GM23338 (cell line): ENCODE results near the gene RIOX2. TPM values are rescaled to one million over a fixed set of nuclear protein-coding genes. Genes with fewer than 3 reads are reported as not detected.

ENCODE experiments used
- ATAC-seq: fragments of 200-7000 bp; cut with Tn5 transposase; 3 replicates; pipeline ENCODE4 v1.9.1; 2020
- DNase-seq: peaks from one replicate; pipeline ENCODE4 v3.0.0-alpha.2; 2015; ENCODE audit warnings: low spot score
- H2AFZ ChIP-seq: fragments of 200-600 bp; sonication (generic); 2 replicates; pipeline ENCODE4 v1.8.0; 2016; ENCODE audit warnings: antibody characterized with exemption, mild to moderate bottlenecking, moderate library complexity
- H3F3A ChIP-seq: fragments of 200-600 bp; sonication (generic); replicated peaks from 2 replicates; pipeline ENCODE4 v1.8.0; 2017; ENCODE audit warnings: antibody characterized with exemption, mixed run types, low read depth
- H3K27ac ChIP-seq: fragments of 200-600 bp; sonication (generic); 2 replicates; pipeline ENCODE4 v1.6.1; 2016; ENCODE audit warnings: low read depth
- H3K27me3 ChIP-seq: fragments of 200-600 bp; sonication (generic); 2 replicates; pipeline ENCODE4 v1.8.0; 2016; ENCODE audit warnings: mild to moderate bottlenecking, mixed run types, moderate library complexity; ENCODE audit not compliant: insufficient read depth
- H3K36me3 ChIP-seq: fragments of 200-600 bp; sonication (generic); 2 replicates; pipeline ENCODE4 v1.8.0; 2016; ENCODE audit warnings: mild to moderate bottlenecking; ENCODE audit not compliant: insufficient read depth
- H3K4me1 ChIP-seq: fragments of 200-600 bp; sonication (generic); 2 replicates; pipeline ENCODE4 v1.8.0; 2016; ENCODE audit warnings: mild to moderate bottlenecking, moderate library complexity; ENCODE audit not compliant: insufficient read depth
- H3K4me2 ChIP-seq: fragments of 200-600 bp; sonication (generic); 2 replicates; pipeline ENCODE4 v1.7.1; 2017; ENCODE audit warnings: mixed run types
- H3K4me3 ChIP-seq: fragments of 200-600 bp; sonication (generic); 2 replicates; pipeline ENCODE4 v1.6.1; 2016; ENCODE audit warnings: mixed run types
- H3K79me2 ChIP-seq: fragments of 200-600 bp; sonication (generic); replicated peaks from 2 replicates; pipeline ENCODE4 v1.8.0; 2017; ENCODE audit warnings: mild to moderate bottlenecking; ENCODE audit not compliant: insufficient read depth
- H3K9me2 ChIP-seq: fragments of 200-600 bp; sonication (generic); 2 replicates; pipeline ENCODE4 v1.8.0; 2017; ENCODE audit not compliant: insufficient read depth
- H4K20me1 ChIP-seq: fragments of 200-600 bp; sonication (generic); replicated peaks from 2 replicates; pipeline ENCODE4 v1.8.0; 2017; ENCODE audit warnings: mild to moderate bottlenecking; ENCODE audit not compliant: insufficient read depth
- H3K27ac Mint-ChIP-seq: 2 replicates; pipeline ENCODE4 v1.8.0; 2020; ENCODE audit warnings: inconsistent platforms, mild to moderate bottlenecking, moderate library complexity, mixed read lengths
- H3K27me3 Mint-ChIP-seq: 3 replicates; pipeline ENCODE4 v1.8.0; 2022; ENCODE audit warnings: low read depth, mild to moderate bottlenecking, moderate library complexity, mixed read lengths, inconsistent platforms; ENCODE audit not compliant: insufficient read depth, poor library complexity
- H3K36me3 Mint-ChIP-seq: 3 replicates; pipeline ENCODE4 v1.8.0; 2021; ENCODE audit warnings: low read depth, mild to moderate bottlenecking, inconsistent platforms, moderate library complexity, mixed read lengths
- H3K4me1 Mint-ChIP-seq: 3 replicates; pipeline ENCODE4 v1.8.0; 2020; ENCODE audit warnings: mild to moderate bottlenecking, inconsistent platforms, mixed read lengths
- H3K4me3 Mint-ChIP-seq: 3 replicates; pipeline ENCODE4 v1.8.0; 2021; ENCODE audit warnings: moderate library complexity, mild to moderate bottlenecking, inconsistent platforms, mixed read lengths
- H3K9me3 Mint-ChIP-seq: 3 replicates; pipeline ENCODE4 v1.8.0; 2020; ENCODE audit warnings: moderate library complexity, mild to moderate bottlenecking, inconsistent platforms, mixed read lengths
- CREB1 ChIP-seq: fragments of 250-450 bp; sonication (Bioruptor Pico); IDR thresholded peaks from 2 replicates; pipeline ENCODE4 v1.5.0; 2020; ENCODE audit warnings: low read depth, mild to moderate bottlenecking, moderate library complexity
- EZH2 ChIP-seq: fragments of 200-600 bp; sonication (generic); IDR thresholded peaks from one replicate; pipeline ENCODE4 v1.8.0; 2017; ENCODE audit warnings: antibody characterized with exemption, mild to moderate bottlenecking, low read depth; ENCODE audit not compliant: unreplicated experiment
- EZH2phosphoT487 ChIP-seq: fragments of 200-600 bp; sonication (generic); IDR thresholded peaks from one replicate; pipeline ENCODE4 v1.8.1; 2018; ENCODE audit warnings: antibody characterized with exemption; ENCODE audit not compliant: unreplicated experiment
- ZNF114 ChIP-seq: fragments of 250-450 bp; sonication (Bioruptor Pico); IDR thresholded peaks from 2 replicates; pipeline ENCODE4 v1.5.0; 2020; ENCODE audit warnings: mild to moderate bottlenecking, moderate library complexity
- ZNF331 ChIP-seq: fragments of 250-450 bp; sonication (Bioruptor Pico); IDR thresholded peaks from 2 replicates; pipeline ENCODE4 v1.5.0; 2020; ENCODE audit warnings: low read depth, mild to moderate bottlenecking, moderate library complexity
- ZNF462 ChIP-seq: fragments of 250-450 bp; sonication (Bioruptor Pico); IDR thresholded peaks from 2 replicates; pipeline ENCODE4 v1.5.0; 2020; ENCODE audit warnings: mild to moderate bottlenecking, moderate library complexity
- polyA plus RNA-seq: library from polyadenylated mRNA; unstranded; fragments of >200 nt; fragmentation: Nextera tagmentation; extraction: Ambion mirVana; gene quantifications from 2 replicates; pipeline ENCODE4 v1.2.1, GENCODE V29; 2016
- total RNA-seq: library from RNA; depleted of rRNA; stranded (reverse); fragments of >200 nt; shearing (Covaris generic); gene quantifications from 2 replicates; pipeline ENCODE4 v1.2.3, GENCODE V29; 2014
- TF ChIP-seq, protein P1 (sequence below): IDR thresholded peaks from 2 replicates; pipeline ENCODE4 v1.6.1; 2016; ENCODE audit warnings: antibody characterized with exemption
- TF ChIP-seq, protein P2 (sequence below), 2 experiments: fragments of 200-600 bp in 1 of 2; sonication (generic) in 1 of 2; conservative IDR thresholded peaks; 2 replicates each; pipeline versions ENCODE4 v1.5.1 to v1.6.1; 2016 to 2017; ENCODE audit warnings: antibody characterized with exemption in 2 of 2, low read depth in 2 of 2, mild to moderate bottlenecking in 2 of 2, moderate library complexity in 1 of 2

Gene RIOX2
- total and polyA plus RNA-seq, 2 experiments from 2014 or later = 9.0 to 10.7 TPM

GRCh38 chr3:97917813-97918536 is 54.3 kb downstream of the RIOX2 start:
- H4K20me1 ChIP-seq = no peaks in the 10 kb centered on the region
- no peak overlapping the region for H3K4me3 ChIP-seq
- Mint-ChIP-seq H3K4me1 (no peaks in the 10 kb centered on the region), H3K9me3 (no peaks in the 10 kb centered on the region; the same call in 1 of the 3 replicates), H3K27me3 (no peaks in the 10 kb centered on the region), H3K36me3 (peaks cover 6% of the 10 kb centered on the region; the same call in 2 of the 3 replicates), H3K27ac (no peak overlapping the region), H3K4me3 (no peak overlapping the region)
- ATAC-seq (no peak), DNase-seq (no peak)
- no peaks in the 10 kb centered on the region for H3F3A ChIP-seq
- no peaks in the 10 kb centered on the region for H3K36me3 ChIP-seq
- TF ChIP-seq, protein P1, sequence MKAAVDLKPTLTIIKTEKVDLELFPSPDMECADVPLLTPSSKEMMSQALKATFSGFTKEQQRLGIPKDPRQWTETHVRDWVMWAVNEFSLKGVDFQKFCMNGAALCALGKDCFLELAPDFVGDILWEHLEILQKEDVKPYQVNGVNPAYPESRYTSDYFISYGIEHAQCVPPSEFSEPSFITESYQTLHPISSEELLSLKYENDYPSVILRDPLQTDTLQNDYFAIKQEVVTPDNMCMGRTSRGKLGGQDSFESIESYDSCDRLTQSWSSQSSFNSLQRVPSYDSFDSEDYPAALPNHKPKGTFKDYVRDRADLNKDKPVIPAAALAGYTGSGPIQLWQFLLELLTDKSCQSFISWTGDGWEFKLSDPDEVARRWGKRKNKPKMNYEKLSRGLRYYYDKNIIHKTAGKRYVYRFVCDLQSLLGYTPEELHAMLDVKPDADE = no peak
- TF ChIP-seq EZH2 = no peak
- no peak for TF ChIP-seq CREB1 (CRISPR knock-in tag)
- no peak for TF ChIP-seq ZNF331 (CRISPR knock-in tag)
- no peak for TF ChIP-seq ZNF114 (CRISPR knock-in tag)
- TF ChIP-seq, protein P2, sequence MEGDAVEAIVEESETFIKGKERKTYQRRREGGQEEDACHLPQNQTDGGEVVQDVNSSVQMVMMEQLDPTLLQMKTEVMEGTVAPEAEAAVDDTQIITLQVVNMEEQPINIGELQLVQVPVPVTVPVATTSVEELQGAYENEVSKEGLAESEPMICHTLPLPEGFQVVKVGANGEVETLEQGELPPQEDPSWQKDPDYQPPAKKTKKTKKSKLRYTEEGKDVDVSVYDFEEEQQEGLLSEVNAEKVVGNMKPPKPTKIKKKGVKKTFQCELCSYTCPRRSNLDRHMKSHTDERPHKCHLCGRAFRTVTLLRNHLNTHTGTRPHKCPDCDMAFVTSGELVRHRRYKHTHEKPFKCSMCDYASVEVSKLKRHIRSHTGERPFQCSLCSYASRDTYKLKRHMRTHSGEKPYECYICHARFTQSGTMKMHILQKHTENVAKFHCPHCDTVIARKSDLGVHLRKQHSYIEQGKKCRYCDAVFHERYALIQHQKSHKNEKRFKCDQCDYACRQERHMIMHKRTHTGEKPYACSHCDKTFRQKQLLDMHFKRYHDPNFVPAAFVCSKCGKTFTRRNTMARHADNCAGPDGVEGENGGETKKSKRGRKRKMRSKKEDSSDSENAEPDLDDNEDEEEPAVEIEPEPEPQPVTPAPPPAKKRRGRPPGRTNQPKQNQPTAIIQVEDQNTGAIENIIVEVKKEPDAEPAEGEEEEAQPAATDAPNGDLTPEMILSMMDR (conservative IDR thresholded peaks at IDR 0.05; ENCODE audit: low read depth in 2 of 2) = no peak
- no peak for TF ChIP-seq ZNF462 (CRISPR knock-in tag)
- no peak for TF ChIP-seq EZH2phosphoT487
- H3K4me2 ChIP-seq = no peak overlapping the region
- no peaks in the 10 kb centered on the region for H3K79me2 ChIP-seq
- H3K9me2 ChIP-seq = no peaks in the 10 kb centered on the region
- no peak overlapping the region for H2AFZ ChIP-seq
- H3K27me3 ChIP-seq = no peaks in the 10 kb centered on the region
- no peaks in the 10 kb centered on the region for H3K4me1 ChIP-seq
- H3K27ac ChIP-seq = no peak overlapping the region
